Endothelial cell (in vitro differentiated cells): ENCODE results near the gene GBX1. TPM values are rescaled to one million over a fixed set of nuclear protein-coding genes. Genes with fewer than 3 reads are reported as not detected.

Experiments used
- DNase-seq: peaks from one replicate; pipeline ENCODE4 v3.0.0; 2021; ENCODE audit warnings: low spot score
- H3K27ac Mint-ChIP-seq: one replicate; pipeline ENCODE4 v1.8.0; 2021; ENCODE audit warnings: mixed read lengths, inconsistent platforms; ENCODE audit not compliant: unreplicated experiment
- H3K27me3 Mint-ChIP-seq: one replicate; pipeline ENCODE4 v1.8.0; 2021; ENCODE audit warnings: mild to moderate bottlenecking, moderate library complexity, mixed read lengths, inconsistent platforms; ENCODE audit not compliant: unreplicated experiment
- H3K36me3 Mint-ChIP-seq: one replicate; pipeline ENCODE4 v1.8.0; 2021; ENCODE audit warnings: mild to moderate bottlenecking, low read depth, mixed read lengths, inconsistent platforms; ENCODE audit not compliant: unreplicated experiment
- H3K4me1 Mint-ChIP-seq: one replicate; pipeline ENCODE4 v1.8.0; 2021; ENCODE audit warnings: mild to moderate bottlenecking, mixed read lengths, inconsistent platforms; ENCODE audit not compliant: unreplicated experiment
- H3K4me3 Mint-ChIP-seq: one replicate; pipeline ENCODE4 v1.8.0; 2021; ENCODE audit warnings: mild to moderate bottlenecking, mixed read lengths, inconsistent platforms; ENCODE audit not compliant: unreplicated experiment
- H3K9me3 Mint-ChIP-seq: one replicate; pipeline ENCODE4 v1.8.0; 2021; ENCODE audit warnings: mixed read lengths, inconsistent platforms; ENCODE audit not compliant: unreplicated experiment
- CTCF ChIP-seq: fragments of 200-600 bp; sonication (generic); IDR thresholded peaks from one replicate; pipeline ENCODE4 v1.5.0; 2021; ENCODE audit warnings: antibody characterized with exemption; ENCODE audit not compliant: unreplicated experiment
- total RNA-seq: library from RNA; stranded (reverse); fragmentation: NEBNext Ultra II Directional; extraction: Animal tissue kit (Norgen Biotek cat#: 25700); gene quantifications from one replicate; pipeline ENCODE4 v1.2.1, GENCODE V29; 2021; ENCODE audit not compliant: unreplicated experiment

GBX1 gene
- total RNA-seq, 1 donor from 2014 or later, result 13.8 TPM

GRCh38 chr7:151152643-151153513 lies 14.6 kb downstream of the GBX1 start:
- Mint-ChIP-seq H3K4me3 (no peak overlapping the region), H3K27ac (no peak overlapping the region)

GRCh38 chr7:151150388-151150787 lies 17.1 kb downstream of the GBX1 start:
- Mint-ChIP-seq H3K4me3 (no peak overlapping the region), H3K9me3 (no peaks in the 10 kb centered on the region), H3K27ac (no peak overlapping the region), H3K36me3 (peaks cover 12% of the 10 kb centered on the region), H3K27me3 (peaks cover 5% of the 10 kb centered on the region), H3K4me1 (peaks cover 41% of the 10 kb centered on the region)
- TF ChIP-seq CTCF, result no peak
- no peak for DNase-seq

More at GRCh38 chr7:151152643-151153513, 14.6 kb downstream of the GBX1 start:
- H3K27me3 Mint-ChIP-seq, result no peaks in the 10 kb centered on the region
- no peaks in the 10 kb centered on the region for H3K36me3 Mint-ChIP-seq
- H3K4me1 Mint-ChIP-seq, result peaks cover 49% of the 10 kb centered on the region
- H3K9me3 Mint-ChIP-seq, result no peaks in the 10 kb centered on the region
- DNase-seq, result no peak
- no peak for TF ChIP-seq CTCF

- TF ChIP-seq CTCF, result no peak
- Mint-ChIP-seq H3K4me1 (peaks cover 33% of the 10 kb centered on the region), H3K27me3 (peaks cover 10% of the 10 kb centered on the region), H3K9me3 (no peaks in the 10 kb centered on the region), H3K27ac (no peak overlapping the region), H3K4me3 (peak overlapping the region; percentile 28), H3K36me3 (peaks cover 22% of the 10 kb centered on the region)
- no peak for DNase-seq
Observed at GRCh38 chr7:151148319-151149259, 18.9 kb downstream of the GBX1 start.

- peaks cover 31% of the 10 kb centered on the region for H3K36me3 Mint-ChIP-seq
- H3K4me3 Mint-ChIP-seq, result peak overlapping the region; percentile 48
- H3K4me1 Mint-ChIP-seq, result peaks cover 46% of the 10 kb centered on the region
- H3K9me3 Mint-ChIP-seq, result no peaks in the 10 kb centered on the region
- no peak for DNase-seq
- H3K27ac Mint-ChIP-seq, result peak overlapping the region; percentile 65
- TF ChIP-seq CTCF, result no peak
- H3K27me3 Mint-ChIP-seq, result peaks cover 16% of the 10 kb centered on the region
Observed at GRCh38 chr7:151146761-151147160, 20.7 kb downstream of the GBX1 start.
